Uterus (tissue), 4 donors: ENCODE results near the gene STOX1. TPM values are rescaled to one million over a fixed set of nuclear protein-coding genes. Genes with fewer than 3 reads are reported as not detected.

Experiments
- DNase-seq, 2 donors: peaks; one replicate each; pipeline ENCODE4 v3.0.0-alpha.2; 2019 to 2020
- H3K27ac ChIP-seq, 2 donors: fragments of 200-600 bp; sonication (generic); 1 replicate in 1 of 2; 2 replicates in 1 of 2; pipeline ENCODE4 v1.5.1; 2016 to 2018
- H3K27me3 ChIP-seq, 2 donors: fragments of 200-600 bp; sonication (generic); one replicate each; pipeline ENCODE4 v1.5.1; 2018 to 2019; ENCODE audit warnings: control low read depth in 1 of 2
- H3K36me3 ChIP-seq, 2 donors: fragments of 200-600 bp; sonication (generic); one replicate each; pipeline ENCODE4 v1.5.1; 2019; ENCODE audit warnings: control low read depth in 1 of 2
- H3K4me1 ChIP-seq, 2 donors: fragments of 200-600 bp; sonication (generic); one replicate each; pipeline ENCODE4 v1.5.1; 2018 to 2019; ENCODE audit warnings: control low read depth in 1 of 2
- H3K4me3 ChIP-seq, 2 donors: fragments of 200-600 bp; sonication (generic); 1 replicate in 1 of 2; 2 replicates in 1 of 2; pipeline ENCODE4 v1.5.1; 2018 to 2019; ENCODE audit warnings: mild to moderate bottlenecking in 1 of 2
- H3K9me3 ChIP-seq, 2 donors: fragments of 200-600 bp; sonication (generic); one replicate each; pipeline ENCODE4 v1.5.1; 2019; ENCODE audit warnings: control low read depth in 1 of 2
- CTCF ChIP-seq, 4 experiments: fragments of 200-600 bp in 2 of 4; fragments of 450-650 bp in 2 of 4; sonication (generic) in 2 of 4; IDR thresholded peaks; one replicate each; pipeline ENCODE4 v1.5.1; 2016 to 2019; ENCODE audit warnings: antibody characterized with exemption in 4 of 4, mild to moderate bottlenecking in 2 of 4, moderate library complexity in 1 of 4
- POLR2A ChIP-seq, 2 donors: fragments of 450-650 bp; IDR thresholded peaks; one replicate each; pipeline ENCODE4 v1.6.1; 2016; ENCODE audit warnings: antibody characterized with exemption in 2 of 2, mild to moderate bottlenecking in 1 of 2, moderate library complexity in 1 of 2
- intact Hi-C: fragments of 100-400 bp; cut with DNase I; formaldehyde crosslinking; loops from one replicate; pipeline ENCODE4 v1.15.1; 2023; ENCODE audit warnings: low total_unique reads
- total RNA-seq, 4 donors: library from RNA; depleted of rRNA in 3 of 4; stranded (reverse); fragments of >200 nt in 3 of 4; gene quantifications; one replicate each; pipeline versions ENCODE4 v1.1.0 to v1.2.4, GENCODE V29; 2014 to 2023
- donor health status: DM: yes; HTN: yes; CAD: no.

STOX1 gene
- total RNA-seq, result 1 to 10 TPM in 2 of 4 donors, under 1 TPM in 1, not detected in 1; 0.51 to 7.7 (median 4.2) TPM

GRCh38 chr10:68826764-68827591 is at the start of gene STOX1:
Gene STOX1 (plus strand): TSS chr10:68827531. CDS start chr10:68827624, 93 bp downstream.
- peak; percentile 36 to 39 for DNase-seq
- intact Hi-C loops, result no loop called here

GRCh38 chr10:68781613-68782574 is 45.4 kb upstream of the STOX1 start:
- Histone ChIP-seq H3K27ac (no peak overlapping the region), H3K9me3 (no peaks in the 10 kb centered on the region), H3K27me3 (no peaks in the 10 kb centered on the region), H3K4me3 (no peak overlapping the region), H3K4me1 (no peaks in the 10 kb centered on the region), H3K36me3 (no peaks in the 10 kb centered on the region)
- no peak for DNase-seq
- intact Hi-C loops, result no loop called here
- TF ChIP-seq POLR2A (IDR thresholded peaks at IDR 0.05) (no peak), CTCF (IDR thresholded peaks at IDR 0.05) (no peak)

More at GRCh38 chr10:68826764-68827591, at the start of gene STOX1:
- no peaks in the 10 kb centered on the region for H3K9me3 ChIP-seq
- peak within 1 kb of the TSS; percentile 45 to 52 for H3K4me3 ChIP-seq
- no peaks in the 10 kb centered on the region for H3K27me3 ChIP-seq
- peaks cover 0 to 4% of the 10 kb centered on the region in 2 donors for H3K4me1 ChIP-seq
- H3K27ac ChIP-seq, result peak within 1 kb of the TSS in 1 of 2 donors; percentile 64
- TF ChIP-seq POLR2A (IDR thresholded peaks at IDR 0.05), result peak in 1 of 2 donors; percentile 24
- no peak for TF ChIP-seq CTCF (IDR thresholded peaks at IDR 0.05)
- no peaks in the 10 kb centered on the region for H3K36me3 ChIP-seq

- no peaks in the 10 kb centered on the region for H3K27me3 ChIP-seq
- H3K4me3 ChIP-seq, result no peak overlapping the region
- no peaks in the 10 kb centered on the region for H3K4me1 ChIP-seq
- H3K9me3 ChIP-seq, result no peaks in the 10 kb centered on the region
- intact Hi-C loops, result no loop called here
- H3K27ac ChIP-seq, result no peak overlapping the region
- TF ChIP-seq CTCF (IDR thresholded peaks at IDR 0.05), result no peak
- TF ChIP-seq POLR2A (IDR thresholded peaks at IDR 0.05), result no peak
- no peaks in the 10 kb centered on the region for H3K36me3 ChIP-seq
- no peak for DNase-seq
Measured at GRCh38 chr10:68784476-68784875, 42.9 kb upstream of the STOX1 start.

GRCh38 chr10:68787813-68788212 is 39.5 kb upstream of the STOX1 start:
- no peaks in the 10 kb centered on the region for H3K4me1 ChIP-seq
- no peak overlapping the region for H3K27ac ChIP-seq
- H3K4me3 ChIP-seq, result no peak overlapping the region
- TF ChIP-seq CTCF (IDR thresholded peaks at IDR 0.05), result no peak
- no peak for TF ChIP-seq POLR2A (IDR thresholded peaks at IDR 0.05)
- intact Hi-C loops, result no loop called here
- no peak for DNase-seq
- no peaks in the 10 kb centered on the region for H3K36me3 ChIP-seq
- no peaks in the 10 kb centered on the region for H3K27me3 ChIP-seq
- no peaks in the 10 kb centered on the region for H3K9me3 ChIP-seq
